ENCODE measurements around the gene RNF224. TPM values are rescaled to one million over a fixed set of nuclear protein-coding genes. Genes with fewer than 3 reads are reported as not detected.
A peak's percentile ranks its signal among the peaks of the same experiment; 100 is the strongest.

The RNF224 gene
- polyA plus RNA-seq, 3 donors = not detected

- H3K4me2 ChIP-seq (replicated peaks; ENCODE audit: extremely low read depth, low read length, poor library complexity, severe bottlenecking) = peak overlapping the region; percentile 51
Observed at GRCh38 chr9:137236936-137237421, 9.7 kb downstream of the RNF224 start.

More at GRCh38 chr9:137236936-137237421, 9.7 kb downstream of the RNF224 start:
- Mint-ChIP-seq H3K36me3 (no peaks in the 10 kb centered on the region), H3K9me3 (peaks cover 0 to 3% (median 0%) of the 10 kb centered on the region in 7 donors), H3K27me3 (ENCODE audit: low read depth in 3 of 3) (peaks cover 2 to 22% (median 8%) of the 10 kb centered on the region in 3 donors), H3K4me1 (peaks cover 23% of the 10 kb centered on the region), H3K4me3 (no peak overlapping the region), H3K27ac (peak overlapping the region in 1 of 7 donors; percentile 50)
- no peak overlapping the region for H3K9ac ChIP-seq (ENCODE audit: insufficient read depth, low read length, poor library complexity, severe bottlenecking)
- no peak for DNase-seq
- peaks cover 34 to 41% of the 10 kb centered on the region in 2 donors for H3K4me1 ChIP-seq (ENCODE audit: control insufficient read depth in 1 of 2, insufficient read depth in 2 of 2, low read length in 2 of 2)
- H2AFZ ChIP-seq (ENCODE audit: insufficient read depth, low read depth, low read length, poor library complexity, severe bottlenecking) = peak overlapping the region; percentile 50
- no peaks in the 10 kb centered on the region for H3K27me3 ChIP-seq (ENCODE audit: control insufficient read depth in 2 of 2, insufficient read depth in 2 of 2, low read length in 2 of 2)
- H3K79me2 ChIP-seq (ENCODE audit: insufficient read depth, low read length) = peaks cover 23% of the 10 kb centered on the region
- peaks cover 5% of the 10 kb centered on the region for H4K20me1 ChIP-seq (ENCODE audit: insufficient read depth, low read length)
- no peak overlapping the region for H3K27ac ChIP-seq (ENCODE audit: low read depth in 1 of 2, low read length in 2 of 2)
- TF ChIP-seq CTCF (IDR thresholded peaks at IDR 0.05) = no peak
- no peak overlapping the region for H3K4me3 ChIP-seq (replicated peaks in 1 of 3; ENCODE audit: low read depth in 2 of 3, low read length in 3 of 3)
- no peaks in the 10 kb centered on the region for H3K9me3 ChIP-seq (replicated peaks in 1 of 2; ENCODE audit: control insufficient read depth in 1 of 2, insufficient read depth in 1 of 2, low read length in 2 of 2)
- intact Hi-C loops (cut with micrococcal nuclease) = loop anchor here in 1 of 2 donors (5.0 kb wide), 2 partner anchors 50 to 115 kb away; partner anchors contain the start of genes ANAPC2 and SSNA1
- WGBS (ENCODE audit: insufficient coverage) = 17% methylated on average over 9 of the region's 11 CpGs
- peaks cover under 1% of the 10 kb centered on the region in 2 donors for H3K36me3 ChIP-seq (replicated peaks in 1 of 2; ENCODE audit: control insufficient read depth in 1 of 2, insufficient read depth in 2 of 2, low read length in 2 of 2)
